ENCODE results near the gene STT3A. TPM values are rescaled to one million over a fixed set of nuclear protein-coding genes. Genes with fewer than 3 reads are reported as not detected.

STT3A gene
- total RNA-seq, 1 experiment from 2014 or later = 156 TPM

DNA sequence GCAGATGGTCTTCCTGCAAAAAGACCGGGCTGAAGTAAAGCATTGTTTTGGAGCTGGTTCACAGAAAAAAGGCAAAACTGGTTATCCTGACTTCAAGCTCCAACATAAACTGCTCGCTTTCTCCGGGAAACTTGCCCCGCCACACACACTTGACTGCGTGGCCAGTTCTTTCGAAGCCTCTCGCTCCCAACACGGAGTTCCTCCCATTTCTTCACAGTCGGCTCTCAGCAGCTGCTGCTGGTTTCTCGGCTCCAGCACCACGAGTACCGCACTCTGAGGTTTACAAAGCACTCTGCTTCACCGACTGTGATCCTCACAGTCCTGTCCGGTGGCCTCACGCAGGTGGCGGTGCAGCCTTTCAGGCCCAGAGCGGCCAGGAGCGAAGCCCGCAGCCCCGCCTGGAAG lies 32.6 kb downstream of the STT3A start (continued):
- TF ChIP-seq SIN3A (IDR thresholded peaks at IDR 0.05; ENCODE audit: low read depth) = no peak
- no peak for TF ChIP-seq FOSL1 (IDR thresholded peaks at IDR 0.05; ENCODE audit: low read depth)
- no peak for TF ChIP-seq SP1 (IDR thresholded peaks at IDR 0.05; ENCODE audit: low read depth)
- no peak for TF ChIP-seq ZNF274 (IDR thresholded peaks at IDR 0.05; ENCODE audit: low read depth, low read length)
- TF ChIP-seq, protein P1, sequence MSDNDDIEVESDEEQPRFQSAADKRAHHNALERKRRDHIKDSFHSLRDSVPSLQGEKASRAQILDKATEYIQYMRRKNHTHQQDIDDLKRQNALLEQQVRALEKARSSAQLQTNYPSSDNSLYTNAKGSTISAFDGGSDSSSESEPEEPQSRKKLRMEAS (IDR thresholded peaks at IDR 0.05) = no peak; the same call in 1 of the 2 replicates
- TF ChIP-seq EGR1 (IDR thresholded peaks at IDR 0.05; ENCODE audit: low read depth) = no peak

DNA sequence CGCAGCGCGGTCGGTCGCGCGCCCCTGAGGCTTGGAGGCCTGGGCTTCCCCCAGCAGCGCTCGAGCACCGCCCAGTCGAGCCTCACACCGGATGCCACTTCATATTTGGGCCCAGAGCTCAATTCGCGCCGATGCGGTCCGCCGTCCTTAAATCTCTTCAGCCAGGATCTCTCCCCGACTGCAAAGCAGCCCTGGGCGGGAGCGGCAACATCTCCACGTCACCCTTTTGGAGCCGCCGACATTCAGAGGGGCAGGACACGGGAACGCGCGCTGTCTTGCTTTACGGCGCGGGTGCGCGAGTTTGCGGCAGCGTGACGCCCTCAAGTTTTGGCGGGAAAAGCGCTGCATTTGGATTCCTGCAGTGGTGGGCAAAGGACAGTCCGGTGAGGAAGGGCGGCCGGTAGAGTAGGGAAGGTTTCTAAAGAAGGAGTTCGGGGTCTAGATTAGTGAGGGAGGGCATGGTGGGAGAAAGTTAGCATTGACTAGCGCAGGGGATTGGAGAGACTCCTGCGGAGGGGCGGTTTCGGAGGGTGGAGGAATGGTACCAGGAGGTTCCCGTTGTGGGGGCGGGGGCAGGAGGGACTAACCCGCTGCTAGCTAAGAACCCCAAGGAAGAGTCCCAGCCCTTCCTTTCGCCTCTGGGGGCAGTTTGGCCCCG lies 33.1 kb downstream of the STT3A start:
- H3K27me3 ChIP-seq (ENCODE audit: insufficient read depth, low read length) = no peaks in the 10 kb centered on the region
- no peaks in the 10 kb centered on the region for H3K9me2 ChIP-seq (ENCODE audit: insufficient read depth)
- H3K36me3 ChIP-seq (ENCODE audit: control insufficient read depth in 1 of 2, insufficient read depth in 2 of 2, low read length in 2 of 2) = peaks cover 0 to 9% of the 10 kb centered on the region in 2 experiments; a peak in 2 of 4 replicates
- CTCF ChIA-PET = interaction anchor here (1.4 kb wide), 1 partner anchor 568 kb away, joined by 4 read pairs; no protein-coding TSS in a partner anchor
- H2AFZ ChIP-seq (ENCODE audit: low read depth, low read length, poor library complexity, severe bottlenecking) = peak overlapping the region; percentile 23
- BruUV-seq (replicated peaks) = no TSS peak
- H3K79me2 ChIP-seq (ENCODE audit: insufficient read depth, low read length) = peaks cover 29% of the 10 kb centered on the region
- H3K4me2 ChIP-seq (ENCODE audit: low read length) = peak overlapping the region; percentile 86
- RAD21 ChIA-PET (ENCODE audit: low non-redundant PET in 1 of 2, low total read pairs in 2 of 2, uncharacterized antibody in 2 of 2, unreplicated experiment in 2 of 2) = no interaction called here
- peak overlapping the region; percentile 85 for H3K27ac ChIP-seq (ENCODE audit: low read depth, low read length)
- H3K4me3 ChIP-seq (replicated peaks in 1 of 2; ENCODE audit: low read depth in 1 of 2, low read length in 2 of 2) = peak overlapping the region; percentile 56 to 75
- ATAC-seq = peak; percentile 86
- peak overlapping the region; percentile 85 for H3K9ac ChIP-seq (ENCODE audit: low read length)
- POLR2A ChIA-PET = interaction anchor here (1.1 to 1.8 kb wide), 3 partner anchors 32 to 54 kb away, joined by 3 to 6 read pairs (median 5); no protein-coding TSS in a partner anchor
- H3K9me3 ChIP-seq (ENCODE audit: control insufficient read depth in 1 of 2, insufficient read depth in 1 of 2, low read depth in 1 of 2, low read length in 2 of 2) = no peaks in the 10 kb centered on the region
- peaks cover 4 to 17% of the 10 kb centered on the region in 2 experiments; a peak in 3 of 4 replicates for H3K4me1 ChIP-seq (ENCODE audit: control insufficient read depth in 1 of 2, insufficient read depth in 2 of 2, low read length in 2 of 2)
- H4K20me1 ChIP-seq (ENCODE audit: insufficient read depth) = no peaks in the 10 kb centered on the region
- intact Hi-C loops (cut with micrococcal nuclease) = loop anchor here (2.0 kb wide), 2 partner anchors 33 to 249 kb away; partner anchors contain the start of gene STT3A
- peak; percentile 86 for DNase-seq (ENCODE audit: low read depth, low spot score)
- no peak for TF ChIP-seq RAD21 (IDR thresholded peaks at IDR 0.05; ENCODE audit: low read depth)
- TF ChIP-seq FOSL1 (IDR thresholded peaks at IDR 0.05; ENCODE audit: low read depth) = no peak
- TF ChIP-seq, protein P2, sequence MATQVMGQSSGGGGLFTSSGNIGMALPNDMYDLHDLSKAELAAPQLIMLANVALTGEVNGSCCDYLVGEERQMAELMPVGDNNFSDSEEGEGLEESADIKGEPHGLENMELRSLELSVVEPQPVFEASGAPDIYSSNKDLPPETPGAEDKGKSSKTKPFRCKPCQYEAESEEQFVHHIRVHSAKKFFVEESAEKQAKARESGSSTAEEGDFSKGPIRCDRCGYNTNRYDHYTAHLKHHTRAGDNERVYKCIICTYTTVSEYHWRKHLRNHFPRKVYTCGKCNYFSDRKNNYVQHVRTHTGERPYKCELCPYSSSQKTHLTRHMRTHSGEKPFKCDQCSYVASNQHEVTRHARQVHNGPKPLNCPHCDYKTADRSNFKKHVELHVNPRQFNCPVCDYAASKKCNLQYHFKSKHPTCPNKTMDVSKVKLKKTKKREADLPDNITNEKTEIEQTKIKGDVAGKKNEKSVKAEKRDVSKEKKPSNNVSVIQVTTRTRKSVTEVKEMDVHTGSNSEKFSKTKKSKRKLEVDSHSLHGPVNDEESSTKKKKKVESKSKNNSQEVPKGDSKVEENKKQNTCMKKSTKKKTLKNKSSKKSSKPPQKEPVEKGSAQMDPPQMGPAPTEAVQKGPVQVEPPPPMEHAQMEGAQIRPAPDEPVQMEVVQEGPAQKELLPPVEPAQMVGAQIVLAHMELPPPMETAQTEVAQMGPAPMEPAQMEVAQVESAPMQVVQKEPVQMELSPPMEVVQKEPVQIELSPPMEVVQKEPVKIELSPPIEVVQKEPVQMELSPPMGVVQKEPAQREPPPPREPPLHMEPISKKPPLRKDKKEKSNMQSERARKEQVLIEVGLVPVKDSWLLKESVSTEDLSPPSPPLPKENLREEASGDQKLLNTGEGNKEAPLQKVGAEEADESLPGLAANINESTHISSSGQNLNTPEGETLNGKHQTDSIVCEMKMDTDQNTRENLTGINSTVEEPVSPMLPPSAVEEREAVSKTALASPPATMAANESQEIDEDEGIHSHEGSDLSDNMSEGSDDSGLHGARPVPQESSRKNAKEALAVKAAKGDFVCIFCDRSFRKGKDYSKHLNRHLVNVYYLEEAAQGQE (IDR thresholded peaks at IDR 0.05; ENCODE audit: low read depth) = no peak
- TF ChIP-seq, protein P1 (IDR thresholded peaks at IDR 0.05) = peak; percentile 86
- 0 out of 2 replicates have a peak, but pooled peaks have one; percentile 41 for TF ChIP-seq JUND (IDR thresholded peaks at IDR 0.05)
- TF ChIP-seq EZH2 (IDR thresholded peaks at IDR 0.05) = no peak
- peak; percentile 53; the same call in 1 of the 2 replicates for TF ChIP-seq CBX3 (IDR thresholded peaks at IDR 0.05; ENCODE audit: low read depth)
- peak; percentile 64; the same call in 1 of the 2 replicates for TF ChIP-seq SRF (IDR thresholded peaks at IDR 0.05; ENCODE audit: low read depth)
- no peak for TF ChIP-seq ZNF274 (IDR thresholded peaks at IDR 0.05; ENCODE audit: low read depth, low read length)
- TF ChIP-seq, protein P3, sequence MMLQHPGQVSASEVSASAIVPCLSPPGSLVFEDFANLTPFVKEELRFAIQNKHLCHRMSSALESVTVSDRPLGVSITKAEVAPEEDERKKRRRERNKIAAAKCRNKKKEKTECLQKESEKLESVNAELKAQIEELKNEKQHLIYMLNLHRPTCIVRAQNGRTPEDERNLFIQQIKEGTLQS (IDR thresholded peaks at IDR 0.05) = no peak
- peak; percentile 78; the same call in 1 of the 2 replicates for TF ChIP-seq SIN3A (IDR thresholded peaks at IDR 0.05; ENCODE audit: low read depth)
- TF ChIP-seq TCF7L2 (IDR thresholded peaks at IDR 0.05; ENCODE audit: borderline replicate concordance, extremely low read depth, insufficient read depth, insufficient read length) = peak; percentile 80
- no peak for TF ChIP-seq ELF1 (IDR thresholded peaks at IDR 0.05; ENCODE audit: borderline replicate concordance, low read depth)
- TF ChIP-seq EGR1 (IDR thresholded peaks at IDR 0.05; ENCODE audit: low read depth) = peak; percentile 89
- peak; percentile 65 for TF ChIP-seq YY1 (IDR thresholded peaks at IDR 0.05; ENCODE audit: extremely low read depth, insufficient replicate concordance, low read depth, low read length)
- no peak for TF ChIP-seq EZH2phosphoT487 (IDR thresholded peaks at IDR 0.05; ENCODE audit: borderline replicate concordance)
- peak; percentile 75 for TF ChIP-seq POLR2AphosphoS5 (IDR thresholded peaks at IDR 0.05; ENCODE audit: low read depth, low read length)
